ENCODE data around the gene TMEM37.

DNA sequence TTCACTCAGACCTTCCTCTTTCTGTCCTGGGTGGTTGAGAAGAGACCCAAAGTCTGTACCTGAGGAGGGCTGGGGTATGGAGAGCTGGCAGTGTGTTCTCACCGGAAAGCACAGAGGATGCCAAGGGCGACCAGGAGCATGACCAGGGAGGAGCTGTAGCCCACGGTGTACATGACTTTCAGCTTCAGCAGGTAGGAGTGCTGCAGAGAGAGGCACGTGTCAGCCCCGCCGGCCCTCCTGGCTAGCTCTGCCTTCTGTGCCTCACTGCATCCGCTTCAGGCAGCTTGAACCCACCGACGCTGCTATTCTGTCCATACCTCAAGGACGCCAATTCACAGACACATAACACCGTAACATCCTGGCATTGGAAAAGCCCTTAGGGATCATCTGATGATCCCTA lies 34.0 kb downstream of the TMEM37 start:
- TF ChIP-seq CREB1 (IDR thresholded peaks at IDR 0.05) = no peak
- no peak for TF ChIP-seq CREB1 (CRISPR knock-in tag; IDR thresholded peaks at IDR 0.05)
- TF ChIP-seq, protein P1, sequence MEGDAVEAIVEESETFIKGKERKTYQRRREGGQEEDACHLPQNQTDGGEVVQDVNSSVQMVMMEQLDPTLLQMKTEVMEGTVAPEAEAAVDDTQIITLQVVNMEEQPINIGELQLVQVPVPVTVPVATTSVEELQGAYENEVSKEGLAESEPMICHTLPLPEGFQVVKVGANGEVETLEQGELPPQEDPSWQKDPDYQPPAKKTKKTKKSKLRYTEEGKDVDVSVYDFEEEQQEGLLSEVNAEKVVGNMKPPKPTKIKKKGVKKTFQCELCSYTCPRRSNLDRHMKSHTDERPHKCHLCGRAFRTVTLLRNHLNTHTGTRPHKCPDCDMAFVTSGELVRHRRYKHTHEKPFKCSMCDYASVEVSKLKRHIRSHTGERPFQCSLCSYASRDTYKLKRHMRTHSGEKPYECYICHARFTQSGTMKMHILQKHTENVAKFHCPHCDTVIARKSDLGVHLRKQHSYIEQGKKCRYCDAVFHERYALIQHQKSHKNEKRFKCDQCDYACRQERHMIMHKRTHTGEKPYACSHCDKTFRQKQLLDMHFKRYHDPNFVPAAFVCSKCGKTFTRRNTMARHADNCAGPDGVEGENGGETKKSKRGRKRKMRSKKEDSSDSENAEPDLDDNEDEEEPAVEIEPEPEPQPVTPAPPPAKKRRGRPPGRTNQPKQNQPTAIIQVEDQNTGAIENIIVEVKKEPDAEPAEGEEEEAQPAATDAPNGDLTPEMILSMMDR (IDR thresholded peaks at IDR 0.05 in 2 of 3, conservative IDR thresholded peaks at IDR 0.05 in 1 of 3; ENCODE audit: insufficient read depth in 2 of 3, low read depth in 1 of 3, low read length in 3 of 3) = no peak
- no peak for TF ChIP-seq POLR2A (conservative IDR thresholded peaks at IDR 0.05)
- TF ChIP-seq, protein P2, sequence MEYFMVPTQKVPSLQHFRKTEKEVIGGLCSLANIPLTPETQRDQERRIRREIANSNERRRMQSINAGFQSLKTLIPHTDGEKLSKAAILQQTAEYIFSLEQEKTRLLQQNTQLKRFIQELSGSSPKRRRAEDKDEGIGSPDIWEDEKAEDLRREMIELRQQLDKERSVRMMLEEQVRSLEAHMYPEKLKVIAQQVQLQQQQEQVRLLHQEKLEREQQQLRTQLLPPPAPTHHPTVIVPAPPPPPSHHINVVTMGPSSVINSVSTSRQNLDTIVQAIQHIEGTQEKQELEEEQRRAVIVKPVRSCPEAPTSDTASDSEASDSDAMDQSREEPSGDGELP (CRISPR knock-in tag; IDR thresholded peaks at IDR 0.05; ENCODE audit: borderline replicate concordance) = no peak
- no peak for TF ChIP-seq KAT7 (CRISPR knock-in tag; IDR thresholded peaks at IDR 0.05; ENCODE audit: borderline replicate concordance)
- TF ChIP-seq JUN (IDR thresholded peaks at IDR 0.05; ENCODE audit: borderline replicate concordance, low read depth, low read length) = no peak
- TF ChIP-seq JUN (CRISPR knock-in tag; IDR thresholded peaks at IDR 0.05; ENCODE audit: borderline replicate concordance) = no peak
- TF ChIP-seq RFX5 (IDR thresholded peaks at IDR 0.05; ENCODE audit: low read depth, low read length) = no peak
- TF ChIP-seq, protein P3, sequence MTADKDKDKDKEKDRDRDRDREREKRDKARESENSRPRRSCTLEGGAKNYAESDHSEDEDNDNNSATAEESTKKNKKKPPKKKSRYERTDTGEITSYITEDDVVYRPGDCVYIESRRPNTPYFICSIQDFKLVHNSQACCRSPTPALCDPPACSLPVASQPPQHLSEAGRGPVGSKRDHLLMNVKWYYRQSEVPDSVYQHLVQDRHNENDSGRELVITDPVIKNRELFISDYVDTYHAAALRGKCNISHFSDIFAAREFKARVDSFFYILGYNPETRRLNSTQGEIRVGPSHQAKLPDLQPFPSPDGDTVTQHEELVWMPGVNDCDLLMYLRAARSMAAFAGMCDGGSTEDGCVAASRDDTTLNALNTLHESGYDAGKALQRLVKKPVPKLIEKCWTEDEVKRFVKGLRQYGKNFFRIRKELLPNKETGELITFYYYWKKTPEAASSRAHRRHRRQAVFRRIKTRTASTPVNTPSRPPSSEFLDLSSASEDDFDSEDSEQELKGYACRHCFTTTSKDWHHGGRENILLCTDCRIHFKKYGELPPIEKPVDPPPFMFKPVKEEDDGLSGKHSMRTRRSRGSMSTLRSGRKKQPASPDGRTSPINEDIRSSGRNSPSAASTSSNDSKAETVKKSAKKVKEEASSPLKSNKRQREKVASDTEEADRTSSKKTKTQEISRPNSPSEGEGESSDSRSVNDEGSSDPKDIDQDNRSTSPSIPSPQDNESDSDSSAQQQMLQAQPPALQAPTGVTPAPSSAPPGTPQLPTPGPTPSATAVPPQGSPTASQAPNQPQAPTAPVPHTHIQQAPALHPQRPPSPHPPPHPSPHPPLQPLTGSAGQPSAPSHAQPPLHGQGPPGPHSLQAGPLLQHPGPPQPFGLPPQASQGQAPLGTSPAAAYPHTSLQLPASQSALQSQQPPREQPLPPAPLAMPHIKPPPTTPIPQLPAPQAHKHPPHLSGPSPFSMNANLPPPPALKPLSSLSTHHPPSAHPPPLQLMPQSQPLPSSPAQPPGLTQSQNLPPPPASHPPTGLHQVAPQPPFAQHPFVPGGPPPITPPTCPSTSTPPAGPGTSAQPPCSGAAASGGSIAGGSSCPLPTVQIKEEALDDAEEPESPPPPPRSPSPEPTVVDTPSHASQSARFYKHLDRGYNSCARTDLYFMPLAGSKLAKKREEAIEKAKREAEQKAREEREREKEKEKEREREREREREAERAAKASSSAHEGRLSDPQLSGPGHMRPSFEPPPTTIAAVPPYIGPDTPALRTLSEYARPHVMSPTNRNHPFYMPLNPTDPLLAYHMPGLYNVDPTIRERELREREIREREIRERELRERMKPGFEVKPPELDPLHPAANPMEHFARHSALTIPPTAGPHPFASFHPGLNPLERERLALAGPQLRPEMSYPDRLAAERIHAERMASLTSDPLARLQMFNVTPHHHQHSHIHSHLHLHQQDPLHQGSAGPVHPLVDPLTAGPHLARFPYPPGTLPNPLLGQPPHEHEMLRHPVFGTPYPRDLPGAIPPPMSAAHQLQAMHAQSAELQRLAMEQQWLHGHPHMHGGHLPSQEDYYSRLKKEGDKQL (CRISPR knock-in tag; IDR thresholded peaks at IDR 0.05; ENCODE audit: borderline replicate concordance) = no peak
- no peak for TF ChIP-seq ZEB2 (IDR thresholded peaks at IDR 0.05)
- TF ChIP-seq, protein P4, sequence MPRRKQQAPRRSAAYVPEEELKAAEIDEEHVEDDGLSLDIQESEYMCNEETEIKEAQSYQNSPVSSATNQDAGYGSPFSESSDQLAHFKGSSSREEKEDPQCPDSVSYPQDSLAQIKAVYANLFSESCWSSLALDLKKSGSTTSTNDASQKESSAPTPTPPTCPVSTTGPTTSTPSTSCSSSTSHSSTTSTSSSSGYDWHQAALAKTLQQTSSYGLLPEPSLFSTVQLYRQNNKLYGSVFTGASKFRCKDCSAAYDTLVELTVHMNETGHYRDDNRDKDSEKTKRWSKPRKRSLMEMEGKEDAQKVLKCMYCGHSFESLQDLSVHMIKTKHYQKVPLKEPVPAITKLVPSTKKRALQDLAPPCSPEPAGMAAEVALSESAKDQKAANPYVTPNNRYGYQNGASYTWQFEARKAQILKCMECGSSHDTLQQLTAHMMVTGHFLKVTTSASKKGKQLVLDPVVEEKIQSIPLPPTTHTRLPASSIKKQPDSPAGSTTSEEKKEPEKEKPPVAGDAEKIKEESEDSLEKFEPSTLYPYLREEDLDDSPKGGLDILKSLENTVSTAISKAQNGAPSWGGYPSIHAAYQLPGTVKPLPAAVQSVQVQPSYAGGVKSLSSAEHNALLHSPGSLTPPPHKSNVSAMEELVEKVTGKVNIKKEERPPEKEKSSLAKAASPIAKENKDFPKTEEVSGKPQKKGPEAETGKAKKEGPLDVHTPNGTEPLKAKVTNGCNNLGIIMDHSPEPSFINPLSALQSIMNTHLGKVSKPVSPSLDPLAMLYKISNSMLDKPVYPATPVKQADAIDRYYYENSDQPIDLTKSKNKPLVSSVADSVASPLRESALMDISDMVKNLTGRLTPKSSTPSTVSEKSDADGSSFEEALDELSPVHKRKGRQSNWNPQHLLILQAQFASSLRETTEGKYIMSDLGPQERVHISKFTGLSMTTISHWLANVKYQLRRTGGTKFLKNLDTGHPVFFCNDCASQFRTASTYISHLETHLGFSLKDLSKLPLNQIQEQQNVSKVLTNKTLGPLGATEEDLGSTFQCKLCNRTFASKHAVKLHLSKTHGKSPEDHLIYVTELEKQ (CRISPR knock-in tag; IDR thresholded peaks at IDR 0.05) = no peak
- no peak for TF ChIP-seq CBX5 (IDR thresholded peaks at IDR 0.05; ENCODE audit: borderline replicate concordance, low read depth)
- no peak for TF ChIP-seq ZNF75A (CRISPR knock-in tag; IDR thresholded peaks at IDR 0.05)
- no peak for TF ChIP-seq HNRNPH1 (optimal IDR thresholded peaks at IDR 0.05; ENCODE audit: low read depth, low read length)

All from K562 (cell line).